Muscle of arm (tissue), 12 donors: ENCODE data around the gene MRPS14. TPM values are rescaled to one million over a fixed set of nuclear protein-coding genes. Genes with fewer than 3 reads are reported as not detected.

Experiments used
- polyA plus RNA-seq, 12 donors: library from polyadenylated mRNA; unstranded; fragments of 120-200 nt; gene quantifications; one replicate each; pipeline ENCODE4 v1.2.1, GENCODE V29; 2013; ENCODE audit not compliant: insufficient read length in 12 of 12

MRPS14 gene
- polyA plus RNA-seq, 12 donors: 11.9 to 31.7 (median 27.5) TPM; not detected in 1

Other genes starting within 250 kb of the MRPS14 start
- gene CACYBP, start 23.5 kb downstream of the MRPS14 start, polyA plus RNA-seq: 100 to 1,000 TPM in 9 of 12 donors, 10 to 100 TPM in 2, not detected in 1; 98.3 to 162 (median 104) TPM
- gene TNN, start 44.4 kb upstream of the MRPS14 start, polyA plus RNA-seq: 1 to 10 TPM in 11 of 12 donors, not detected in 1; 2.8 to 6.6 (median 5.2) TPM
- gene KIAA0040, start 169.4 kb upstream of the MRPS14 start, polyA plus RNA-seq: 10 to 100 TPM in 11 of 12 donors, not detected in 1; 13.2 to 18.9 (median 16.0) TPM